Inflammatory macrophage treated with lipopolysaccharide for 1 hour (primary cell): ENCODE measurements around the gene HPS1.
A peak's percentile ranks its signal among the peaks of the same experiment; 100 is the strongest.

Experiments used
- DNase-seq, 2 donors: peaks; one replicate each; pipeline ENCODE4 v3.0.0-alpha.2; 2020 to 2022

HPS1 gene

GRCh38 chr10:98431016-98431415, 15.7 kb downstream of the HPS1 start:
- DNase-seq, result no peak

DNA sequence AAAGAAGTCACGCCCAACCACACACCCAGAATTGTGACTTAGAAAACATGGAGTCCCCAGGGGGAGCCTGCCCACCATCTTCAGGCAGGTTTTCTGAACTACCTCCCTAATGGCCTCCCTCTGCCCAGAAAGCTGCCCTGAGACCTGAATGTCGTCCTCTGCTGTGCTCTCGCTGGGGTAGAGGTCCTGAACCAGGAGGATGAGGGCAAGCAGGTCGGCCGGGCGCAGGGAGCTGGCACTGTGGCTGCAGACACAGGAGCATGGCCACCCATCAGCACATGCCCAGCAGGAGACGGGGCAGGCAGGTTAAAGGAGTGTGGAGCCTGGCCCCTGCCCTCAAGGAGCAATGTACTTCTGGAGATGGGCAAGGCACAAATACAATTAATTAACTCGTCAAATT, 16.3 kb downstream of the HPS1 start:
- no peak for DNase-seq

DNA sequence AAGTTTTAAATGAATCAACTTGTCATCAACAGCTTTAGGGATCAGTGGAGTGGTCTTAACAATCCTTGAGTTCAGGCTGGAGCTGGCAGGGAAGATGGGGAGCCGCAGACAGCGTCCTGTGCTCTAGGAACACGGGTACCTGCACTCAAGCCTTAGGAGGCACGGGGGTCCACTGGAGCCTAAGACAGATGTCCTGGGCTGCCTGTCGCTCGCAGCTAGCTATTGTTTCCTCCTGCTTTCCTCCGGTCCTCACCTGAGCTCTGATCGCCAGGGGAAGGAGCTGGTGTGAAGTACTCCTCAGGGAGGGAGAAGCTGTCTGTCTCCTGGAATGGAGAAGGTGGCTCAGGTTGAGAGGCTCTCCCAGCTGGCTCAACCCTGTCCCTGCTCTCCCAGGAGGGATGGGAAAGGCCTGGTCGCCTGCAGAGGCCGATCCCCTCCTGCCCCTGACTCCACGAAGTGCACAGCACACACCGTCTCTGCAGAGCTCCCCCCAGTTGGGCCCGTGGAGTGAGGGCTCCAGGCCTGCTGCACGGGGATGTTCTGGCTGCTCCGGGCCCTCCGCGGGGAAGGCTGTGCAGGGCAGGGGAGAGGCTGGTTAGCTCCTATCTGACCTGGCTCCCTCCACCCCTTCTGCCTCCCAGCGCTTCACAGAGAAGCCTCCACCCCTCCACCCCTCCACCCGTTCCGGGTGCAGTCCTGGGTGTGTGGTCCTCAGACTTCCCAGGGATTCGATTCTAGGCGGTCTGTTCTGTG, 17.2 kb downstream of the HPS1 start:
- DNase-seq, result no peak

DNA sequence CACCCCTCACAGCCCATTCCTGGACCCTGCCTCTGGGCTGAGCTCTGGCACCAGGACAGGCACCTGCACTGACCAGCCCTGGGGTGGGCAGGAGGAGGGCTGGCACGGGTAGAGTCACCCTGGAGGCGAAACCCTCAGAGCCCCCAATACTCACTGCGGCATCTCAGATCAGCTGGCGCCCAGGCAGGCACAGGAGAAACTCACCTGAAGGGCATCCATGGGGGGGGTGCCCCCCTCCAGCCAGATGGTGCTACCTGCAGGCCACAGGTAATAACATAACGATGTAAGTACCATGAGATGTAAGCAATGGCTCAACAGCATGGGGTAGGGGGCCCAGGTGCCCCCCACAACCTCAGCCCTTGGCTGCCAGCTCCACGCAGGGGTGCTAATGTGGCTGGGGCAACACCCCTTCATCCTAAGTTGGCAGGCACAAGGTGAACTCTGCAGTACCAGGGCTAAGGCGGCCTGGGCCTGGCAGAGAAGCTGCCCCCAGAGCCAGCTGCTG, 19.7 kb downstream of the HPS1 start:
- DNase-seq, result no peak

GRCh38 chr10:98425511-98426352, 21.0 kb downstream of the HPS1 start:
- DNase-seq, result peak; percentile 31 to 73

GRCh38 chr10:98424295-98425254, 22.2 kb downstream of the HPS1 start:
- DNase-seq, result no peak

DNA sequence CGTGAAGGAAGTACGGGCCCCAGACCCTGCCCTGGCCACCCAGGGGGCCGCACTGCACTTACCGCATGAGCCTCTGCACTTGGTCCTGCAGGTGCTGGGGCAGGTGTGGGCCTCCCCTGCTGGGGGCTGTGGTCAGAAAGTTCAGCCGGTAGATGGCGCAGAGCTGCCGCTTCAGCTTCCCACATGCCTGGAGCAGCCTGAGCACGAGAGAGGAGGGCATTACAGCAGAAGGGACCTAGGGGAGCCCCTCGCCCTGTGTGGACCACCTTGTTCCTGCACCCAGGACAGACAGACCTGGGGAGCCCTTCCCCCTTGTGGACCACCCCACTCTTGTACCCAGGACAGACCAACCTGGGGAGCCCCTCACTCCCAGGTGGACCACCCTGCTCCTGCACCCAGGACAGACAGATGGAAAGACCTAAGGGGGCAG, 23.0 kb downstream of the HPS1 start:
- no peak for DNase-seq

- DNase-seq, result no peak
Observed at GRCh38 chr10:98422182-98422581, 24.6 kb downstream of the HPS1 start.

GRCh38 chr10:98420786-98421185, 25.9 kb downstream of the HPS1 start:
- no peak for DNase-seq

GRCh38 chr10:98419469-98420261, 27.1 kb downstream of the HPS1 start:
- no peak for DNase-seq

DNA sequence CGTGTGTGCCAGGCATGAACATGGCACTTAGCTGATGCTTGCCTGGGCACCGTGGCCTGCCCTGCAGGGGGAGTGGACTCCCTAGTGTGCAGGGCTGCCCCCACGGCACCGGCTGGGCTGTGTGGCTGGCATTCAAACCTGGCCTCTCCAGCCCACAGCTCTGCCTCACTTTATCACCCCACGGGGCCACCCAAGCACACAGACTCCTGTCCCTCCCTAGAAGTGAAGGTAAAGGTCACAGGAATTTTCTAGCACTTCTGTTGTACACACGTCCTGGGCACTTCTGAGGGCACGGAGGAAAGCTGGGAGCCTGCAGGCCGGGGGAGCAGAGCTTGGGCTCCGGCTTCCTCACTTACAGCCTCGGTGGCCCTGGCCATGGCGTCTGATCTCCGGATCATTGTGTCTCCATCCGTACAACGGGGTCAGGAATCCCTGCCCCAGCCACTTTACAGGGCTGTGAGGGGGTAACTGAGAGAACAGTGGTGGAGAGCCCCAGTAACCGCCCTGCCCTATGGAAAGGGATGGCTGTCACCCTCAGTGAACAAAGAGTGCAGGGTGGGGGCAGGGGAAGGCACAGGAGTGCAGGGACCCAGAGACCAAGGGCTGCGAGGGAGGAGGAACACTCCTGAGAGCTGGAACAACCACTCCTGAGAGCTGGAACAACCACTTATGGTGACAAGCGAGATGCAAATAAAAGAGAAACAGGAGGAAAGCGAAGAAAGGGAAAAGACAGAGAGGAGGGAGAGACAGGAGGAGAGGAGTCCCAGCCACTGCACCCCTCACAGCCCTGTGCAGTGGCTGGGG, 27.9 kb downstream of the HPS1 start:
- DNase-seq, result no peak

DNA sequence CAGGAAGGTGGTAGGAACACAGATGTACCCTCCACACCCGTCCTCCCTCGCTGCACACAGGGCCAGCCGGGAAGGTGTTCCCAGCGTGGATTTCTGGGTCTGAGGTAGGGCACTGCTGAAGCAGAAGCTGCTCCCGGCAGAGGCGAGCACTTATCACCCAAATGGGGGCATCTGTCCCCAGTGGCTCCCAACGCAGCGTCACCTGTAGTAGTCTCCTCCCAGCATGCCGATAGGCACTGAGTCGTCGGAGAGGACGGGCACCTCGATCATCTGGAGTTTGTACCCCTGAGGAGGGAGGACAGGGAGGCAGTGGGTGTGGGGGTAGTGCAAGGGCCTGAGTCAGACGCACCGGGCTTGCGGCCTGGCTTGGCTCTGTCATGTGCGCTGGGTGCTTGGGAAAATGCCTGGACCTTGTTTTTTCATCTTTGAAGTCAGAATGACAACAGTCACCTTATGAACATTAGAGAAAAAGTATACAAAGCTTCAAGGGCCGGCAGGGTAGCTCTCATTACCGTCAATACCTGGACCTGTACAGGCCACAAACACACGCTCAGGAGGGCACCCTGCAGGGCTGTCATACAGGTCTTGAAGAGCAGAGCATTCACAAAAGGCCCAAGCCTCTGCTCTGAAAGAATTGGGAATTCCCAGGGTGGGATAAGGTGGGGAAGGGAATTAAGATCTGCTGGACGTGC, 28.6 kb downstream of the HPS1 start:
- no peak for DNase-seq

- DNase-seq, result no peak
Observed at GRCh38 chr10:98417481-98417959, 29.2 kb downstream of the HPS1 start.

DNA sequence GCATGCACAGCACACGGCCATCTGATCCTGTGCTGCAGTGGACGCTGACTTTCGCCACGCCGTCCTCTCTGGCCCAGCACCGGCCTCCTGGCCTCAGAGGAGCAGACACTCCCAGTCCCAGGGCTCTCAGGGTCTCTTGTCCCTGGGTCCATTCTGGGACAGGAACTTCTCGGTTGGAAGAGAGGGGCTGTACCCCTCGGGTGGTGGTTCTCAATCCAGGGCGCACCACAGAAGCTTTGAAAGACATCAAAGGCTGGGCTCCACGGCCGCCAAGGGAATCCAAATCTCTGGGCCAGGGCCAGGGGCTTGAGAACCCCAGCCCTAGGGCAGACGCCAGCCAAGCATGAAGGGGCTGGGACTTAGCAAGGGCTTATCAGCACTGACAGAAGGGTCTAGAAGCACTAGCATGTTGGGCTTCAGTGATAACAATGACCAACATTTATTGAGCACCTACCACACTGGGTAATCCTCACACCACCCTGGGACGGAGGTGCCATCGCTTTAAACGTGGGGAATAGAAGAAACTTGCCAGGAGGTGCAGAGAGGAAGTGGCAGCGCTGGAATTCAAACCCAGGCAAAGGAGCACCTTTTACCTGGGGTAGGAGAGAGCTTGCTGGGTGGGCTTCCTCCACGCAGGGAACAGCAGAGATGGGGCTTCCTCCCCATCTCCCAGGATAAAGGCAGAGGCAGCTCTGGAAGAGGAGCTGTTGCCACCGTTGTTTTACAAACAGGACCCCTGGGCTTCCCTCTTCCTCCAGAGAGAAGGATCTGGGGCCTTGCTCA, 29.9 kb downstream of the HPS1 start:
- DNase-seq, result no peak

DNA sequence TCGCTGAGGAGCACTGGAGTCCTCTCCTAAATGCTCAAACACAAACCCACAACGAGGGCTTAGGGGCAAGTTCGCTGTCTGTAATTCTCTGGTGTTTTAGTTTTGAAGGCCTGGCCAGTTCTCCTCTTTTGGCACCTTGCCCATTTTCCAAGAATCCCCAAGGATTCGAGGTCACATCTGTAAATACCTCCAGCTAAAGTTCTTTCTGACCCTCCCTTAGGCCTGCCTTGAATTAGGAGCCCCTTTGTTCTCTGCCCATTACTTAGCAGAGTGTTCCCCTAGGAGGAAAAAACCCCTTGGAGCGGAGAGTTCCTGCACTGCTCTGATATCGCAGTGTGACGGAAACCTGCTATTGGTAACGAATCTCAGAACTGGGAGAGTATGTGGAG, 31.0 kb downstream of the HPS1 start:
- no peak for DNase-seq

DNA sequence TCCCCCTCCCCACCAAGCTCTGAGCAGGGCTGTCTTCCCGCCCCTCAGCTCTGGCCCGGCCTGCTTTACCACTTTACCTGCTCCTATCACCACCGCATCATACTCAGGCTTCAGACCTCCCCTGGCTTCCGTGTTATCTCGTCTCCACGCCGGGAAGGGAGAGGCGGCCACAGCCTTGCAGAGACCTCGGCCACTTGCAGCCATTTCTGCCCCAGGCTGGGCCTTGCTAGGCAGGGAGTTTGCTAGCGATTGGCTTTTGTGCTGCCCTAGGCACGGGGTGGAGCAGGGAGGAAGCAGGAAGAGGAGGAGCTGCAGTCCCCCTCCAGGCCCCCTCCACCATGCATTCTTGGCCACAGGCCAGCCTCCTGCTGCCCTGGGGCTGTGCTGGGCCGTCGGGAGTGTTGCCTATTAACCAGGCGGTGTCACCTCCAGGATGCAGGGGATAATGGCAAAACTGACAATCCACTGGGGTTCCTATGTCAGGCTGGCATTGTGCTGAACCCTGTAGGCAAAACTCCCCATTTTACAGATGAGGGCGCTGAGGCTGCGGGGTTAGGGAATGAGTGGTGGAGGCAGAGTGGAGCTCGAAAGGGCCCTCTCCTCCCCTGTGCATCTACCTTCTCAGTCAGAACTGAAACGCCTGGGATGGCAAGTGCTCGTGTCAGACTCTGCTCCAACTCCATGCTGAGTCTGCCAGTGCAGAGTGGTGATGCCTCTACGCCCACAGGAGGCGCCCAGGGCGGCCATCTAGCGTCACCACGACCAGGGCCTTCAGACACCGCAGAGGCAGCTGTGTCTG, 31.6 kb downstream of the HPS1 start, which contains the start of gene PYROXD2:
TSS of gene PYROXD2 (minus strand) at position 251 of the 799 bp plus-strand sequence. CDS start at position 204, 47 bp downstream.
- DNase-seq, result no peak

- DNase-seq, result no peak
Observed at GRCh38 chr10:98414578-98414931, 32.2 kb downstream of the HPS1 start.

DNA sequence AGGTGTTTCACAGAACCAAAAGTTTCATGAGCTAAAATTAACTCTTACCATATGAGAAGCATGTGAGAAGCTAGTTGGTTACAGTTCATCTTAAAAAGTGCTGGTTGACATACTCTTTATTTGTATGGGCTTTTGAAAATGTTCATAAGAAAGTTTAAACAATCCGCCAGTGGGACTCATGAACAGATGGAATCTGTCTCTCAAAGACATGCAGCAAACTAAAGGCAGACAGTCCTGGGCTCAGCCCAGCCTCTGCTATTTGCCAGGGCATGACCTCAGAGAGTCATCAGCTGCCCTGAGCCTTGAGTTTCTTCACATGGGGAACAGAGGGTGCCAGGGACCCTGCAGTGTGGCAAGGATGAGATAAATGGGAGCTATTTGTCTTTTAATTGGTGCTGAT, 35.0 kb downstream of the HPS1 start:
- no peak for DNase-seq

DNA sequence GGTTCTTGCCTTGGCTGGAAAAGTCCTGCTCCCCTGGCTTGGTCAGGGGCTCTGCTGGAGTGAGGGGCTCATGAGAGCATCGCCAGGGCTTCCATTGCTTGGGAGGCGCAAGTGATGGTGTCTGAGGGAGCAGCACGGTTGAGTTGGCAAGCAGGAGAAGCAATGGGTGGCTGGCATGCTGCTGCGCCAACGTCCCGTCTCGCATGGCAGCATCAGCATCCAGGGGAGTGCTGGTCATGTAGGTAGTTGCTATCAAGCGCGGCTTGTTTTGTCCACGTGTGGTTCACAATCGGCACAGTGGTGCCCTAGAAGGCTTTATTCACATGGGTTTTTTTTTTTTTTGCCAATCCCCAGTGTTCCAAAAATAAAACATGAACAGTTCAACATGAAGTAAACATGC, 35.6 kb downstream of the HPS1 start:
- DNase-seq, result no peak
